KBM-7 (cell line): ENCODE results near the gene DRAXIN.

ENCODE experiments used
- DNase-seq: peaks from one replicate; pipeline ENCODE4 v3.0.0-alpha.2; 2015
- in situ Hi-C: fragments of 300-500 bp; cut with MboI; formaldehyde crosslinking; loops from 2 replicates; pipeline ENCODE4 v1.14.3; 2020; ENCODE audit warnings: low sequenced_read_pairs, low pct_unique_long_range_greater_than_20kb, mixed read lengths

DRAXIN gene

GRCh38 chr1:11654137-11654938, 37.2 kb upstream of the DRAXIN start, which contains the start of the genes FBXO2 and FBXO44:
Gene FBXO2, minus strand, starts transcription at chr1:11654429. Its CDS starts 89 bp downstream, at chr1:11654340.
Gene FBXO44, plus strand, starts transcription at chr1:11654877. Its CDS starts 959 bp downstream, at chr1:11655836.
- DNase-seq: no peak
- in situ Hi-C loops: no loop called here

GRCh38 chr1:11654939-11655808, 36.3 kb upstream of the DRAXIN start:
- in situ Hi-C loops: no loop called here
- no peak for DNase-seq

GRCh38 chr1:11657654-11658053, 33.9 kb upstream of the DRAXIN start:
- DNase-seq: no peak
- in situ Hi-C loops: no loop called here

- in situ Hi-C loops: no loop called here
- no peak for DNase-seq
Measured at GRCh38 chr1:11658542-11658941, 33.0 kb upstream of the DRAXIN start.

- in situ Hi-C loops: no loop called here
- no peak for DNase-seq
Measured at GRCh38 chr1:11659748-11660147, 31.8 kb upstream of the DRAXIN start.

- in situ Hi-C loops: no loop called here
- DNase-seq: no peak
Measured at GRCh38 chr1:11661103-11661502, 30.4 kb upstream of the DRAXIN start.

GRCh38 chr1:11664336-11665065, 27.0 kb upstream of the DRAXIN start:
- in situ Hi-C loops: no loop called here
- peak; percentile 31 for DNase-seq

GRCh38 chr1:11668516-11668915, 23.0 kb upstream of the DRAXIN start:
- in situ Hi-C loops: no loop called here
- no peak for DNase-seq

GRCh38 chr1:11670747-11671146, 20.8 kb upstream of the DRAXIN start:
- DNase-seq: no peak
- in situ Hi-C loops: no loop called here

- DNase-seq: no peak
Measured at GRCh38 chr1:11671205-11671543, 20.3 kb upstream of the DRAXIN start.

GRCh38 chr1:11671544-11672286, 19.8 kb upstream of the DRAXIN start:
- DNase-seq: no peak
- in situ Hi-C loops: no loop called here

More at GRCh38 chr1:11671205-11671543, 20.3 kb upstream of the DRAXIN start:
- in situ Hi-C loops: no loop called here

GRCh38 chr1:11673089-11673769, 18.3 kb upstream of the DRAXIN start:
- no peak for DNase-seq
- in situ Hi-C loops: no loop called here

GRCh38 chr1:11674488-11674887, 17.0 kb upstream of the DRAXIN start:
- in situ Hi-C loops: no loop called here
- no peak for DNase-seq

- DNase-seq: no peak
- in situ Hi-C loops: no loop called here
Measured at GRCh38 chr1:11675325-11675724, 16.2 kb upstream of the DRAXIN start.

- no peak for DNase-seq
- in situ Hi-C loops: no loop called here
Measured at GRCh38 chr1:11676386-11677103, 15.0 kb upstream of the DRAXIN start.

GRCh38 chr1:11678442-11678841, 13.1 kb upstream of the DRAXIN start:
- in situ Hi-C loops: no loop called here
- no peak for DNase-seq

GRCh38 chr1:11680270-11681070, 11.0 kb upstream of the DRAXIN start:
- DNase-seq: peak; percentile 38
- in situ Hi-C loops: no loop called here
